ENCODE results near the gene CEP164.
"Not testable (repeated sequence)": the region's sequence is repeated elsewhere in the genome, so short reads cannot be mapped to it uniquely, and the experiment has no call there.

CEP164 gene

GRCh38 chr11:117305145-117305544 is 22.5 kb upstream of the CEP164 start:
- DNase-seq (ENCODE audit: low spot score) = no peak

GRCh38 chr11:117309310-117309709 is 18.3 kb upstream of the CEP164 start:
- DNase-seq (ENCODE audit: low spot score) = no peak

GRCh38 chr11:117313091-117313490 is 14.6 kb upstream of the CEP164 start:
- no peak for DNase-seq (ENCODE audit: low spot score)

- no peak for DNase-seq (ENCODE audit: low spot score)
These were observed 13.6 kb upstream of the CEP164 start for GRCh38 chr11:117313828-117314768.

- no peak for DNase-seq (ENCODE audit: low spot score)
These were observed 12.8 kb upstream of the CEP164 start for GRCh38 chr11:117314840-117315239.

- no peak for DNase-seq (ENCODE audit: low spot score)
These were observed 12.1 kb upstream of the CEP164 start for GRCh38 chr11:117315285-117316196.

GRCh38 chr11:117316197-117316961 is 11.3 kb upstream of the CEP164 start, which contains the start of gene BACE1:
Gene BACE1 (minus strand): TSS chr11:117316256. CDS start chr11:117315795, 461 bp downstream.
- DNase-seq (ENCODE audit: low spot score) = peak; percentile 15

GRCh38 chr11:117318738-117319137 is 8.9 kb upstream of the CEP164 start:
- DNase-seq (ENCODE audit: low spot score) = no peak

- no peak for DNase-seq (ENCODE audit: low spot score)
These were observed 8.3 kb upstream of the CEP164 start for GRCh38 chr11:117319214-117319840.

GRCh38 chr11:117327255-117327566 is 443 bp upstream of the CEP164 start:
- not testable (repeated sequence) for DNase-seq (ENCODE audit: low spot score)

GRCh38 chr11:117328375-117329010 is 839 bp downstream of the CEP164 start:
- peak; percentile 19 for DNase-seq (ENCODE audit: low spot score)

- no peak for DNase-seq (ENCODE audit: low spot score)
These were observed 5.2 kb downstream of the CEP164 start for GRCh38 chr11:117332843-117333242.

- no peak for DNase-seq (ENCODE audit: low spot score)
These were observed 6.3 kb downstream of the CEP164 start for GRCh38 chr11:117333917-117334316.

- DNase-seq (ENCODE audit: low spot score) = no peak
These were observed 7.2 kb downstream of the CEP164 start for GRCh38 chr11:117334896-117335295.

- no peak for DNase-seq (ENCODE audit: low spot score)
These were observed 7.7 kb downstream of the CEP164 start for GRCh38 chr11:117335399-117335798.

- DNase-seq (ENCODE audit: low spot score) = no peak
These were observed 9.4 kb downstream of the CEP164 start for GRCh38 chr11:117337076-117337475.

GRCh38 chr11:117345039-117345438 is 17.4 kb downstream of the CEP164 start:
- no peak for DNase-seq (ENCODE audit: low spot score)

- DNase-seq (ENCODE audit: low spot score) = no peak
These were observed 26.9 kb downstream of the CEP164 start for GRCh38 chr11:117354550-117354949.

- no peak for DNase-seq (ENCODE audit: low spot score)
These were observed 28.7 kb downstream of the CEP164 start for GRCh38 chr11:117356126-117356890.

GRCh38 chr11:117361432-117361831 is 33.8 kb downstream of the CEP164 start:
- no peak for DNase-seq (ENCODE audit: low spot score)

Measured in activated CD4-positive, alpha-beta T cell treated with anti-CD3 and anti-CD28 coated beads, Interleukin-2, Interleukin-4, amounts not matched to agents 100 ng/mL and 50 ng/mL, durations not matched to agents 16 hours and 8 hours (primary cell).